Caco-2 (cell line): Measurements from ENCODE around the gene ATP9B. TPM values are rescaled to one million over a fixed set of nuclear protein-coding genes. Genes with fewer than 3 reads are reported as not detected.

Experiments
- BruUV-seq: library from RNA; stranded (reverse); fragments of 400-500 nt; replicated peaks from 2 replicates; lab custom pipeline; 2021; lab: Mats Ljungman, UMichigan
- CTCF ChIA-PET: fragments of 300-600 bp; sonication (Branson Sonifier 250); formaldehyde crosslinking; loops from one replicate; lab custom pipeline; 2022; ENCODE audit warnings: antibody characterized with exemption; lab: Charles Lee
- POLR2A ChIA-PET: fragments of 300-600 bp; sonication (Branson Sonifier 250); formaldehyde crosslinking; loops from one replicate; lab custom pipeline; 2022; ENCODE audit warnings: antibody characterized with exemption; lab: Charles Lee
- DNase-seq, 2 experiments: peaks; one replicate each; pipeline versions ENCODE4 v3.0.0 to v3.0.0-alpha.2; 2020 to 2022
- H3K27me3 ChIP-seq: replicated peaks from 2 replicates; pipeline ENCODE4 v1.6.0; 2011; ENCODE audit warnings: low read length; ENCODE audit not compliant: control insufficient read depth, insufficient read depth
- H3K36me3 ChIP-seq: 2 replicates; pipeline ENCODE4 v1.5.1; 2011; ENCODE audit warnings: low read length; ENCODE audit not compliant: control insufficient read depth, insufficient read depth
- H3K4me1 ChIP-seq: fragments of 250-450 bp; sonication (Bioruptor Pico); 2 replicates; pipeline ENCODE4 v1.5.1; 2020; ENCODE audit warnings: mild to moderate bottlenecking
- H3K4me3 ChIP-seq: 2 replicates; pipeline ENCODE4 v1.5.1; 2011; ENCODE audit warnings: low read depth, mild to moderate bottlenecking, control low read depth, low read length
- H3K9me3 ChIP-seq: fragments of 250-450 bp; sonication (Bioruptor Pico); 2 replicates; pipeline ENCODE4 v1.5.1; 2020; ENCODE audit warnings: mild to moderate bottlenecking, moderate library complexity
- H3K27ac Mint-ChIP-seq: one replicate; pipeline ENCODE4 v1.8.0; 2022; ENCODE audit warnings: mixed read lengths; ENCODE audit not compliant: unreplicated experiment
- H3K27me3 Mint-ChIP-seq: one replicate; pipeline ENCODE4 v1.8.0; 2022; ENCODE audit warnings: mixed read lengths; ENCODE audit not compliant: insufficient read depth, unreplicated experiment
- H3K36me3 Mint-ChIP-seq: one replicate; pipeline ENCODE4 v1.8.0; 2022; ENCODE audit warnings: mild to moderate bottlenecking, mixed read lengths; ENCODE audit not compliant: insufficient read depth, unreplicated experiment
- H3K4me1 Mint-ChIP-seq: one replicate; pipeline ENCODE4 v1.8.0; 2022; ENCODE audit warnings: low read depth, mixed read lengths; ENCODE audit not compliant: unreplicated experiment
- H3K4me3 Mint-ChIP-seq: one replicate; pipeline ENCODE4 v1.8.0; 2022; ENCODE audit warnings: mild to moderate bottlenecking, moderate library complexity, mixed read lengths; ENCODE audit not compliant: unreplicated experiment
- H3K9me3 Mint-ChIP-seq: one replicate; pipeline ENCODE4 v1.8.0; 2022; ENCODE audit warnings: mixed read lengths; ENCODE audit not compliant: unreplicated experiment
- CTCF ChIP-seq, 2 experiments: fragments of 200-600 bp in 1 of 2; IDR thresholded peaks; 1 replicate in 1 of 2; 2 replicates in 1 of 2; pipeline versions ENCODE4 v1.5.1 to v1.8.0; 2011 to 2022; ENCODE audit warnings: antibody characterized with exemption in 1 of 2, control low read depth in 1 of 2, inconsistent platforms in 1 of 2, low read depth in 1 of 2, low read length in 1 of 2, mild to moderate bottlenecking in 1 of 2, moderate library complexity in 1 of 2; ENCODE audit not compliant: insufficient read depth in 1 of 2, severe bottlenecking in 1 of 2, unreplicated experiment in 1 of 2
- intact Hi-C: fragments of 100-400 bp; cut with micrococcal nuclease; formaldehyde crosslinking; loops from one replicate; pipeline ENCODE4 v1.10.0; 2022; ENCODE audit not compliant: unreplicated experiment
- total RNA-seq: library from RNA; stranded (reverse); gene quantifications from 2 replicates; pipeline ENCODE4 v1.2.3, GENCODE V29; 2022

Gene ATP9B
- total RNA-seq, 1 experiment from 2014 or later: 15.8 TPM

- no peak for TF ChIP-seq CTCF (IDR thresholded peaks at IDR 0.05; ENCODE audit: insufficient read depth in 1 of 2, low read depth in 1 of 2, low read length in 1 of 2, severe bottlenecking in 1 of 2, unreplicated experiment in 1 of 2)
- no peak for DNase-seq
- Mint-ChIP-seq H3K36me3 (no peaks in the 10 kb centered on the region), H3K4me3 (no peak overlapping the region), H3K4me1 (no peaks in the 10 kb centered on the region), H3K27me3 (no peaks in the 10 kb centered on the region), H3K27ac (no peak overlapping the region), H3K9me3 (no peaks in the 10 kb centered on the region)
- ChIA-PET CTCF (no interaction called here), POLR2A (no interaction called here)
- intact Hi-C loops: no loop called here
- Histone ChIP-seq H3K4me3 (no peak overlapping the region), H3K27me3 (no peaks in the 10 kb centered on the region), H3K4me1 (no peaks in the 10 kb centered on the region), H3K36me3 (no peaks in the 10 kb centered on the region), H3K9me3 (no peaks in the 10 kb centered on the region)
- BruUV-seq: no TSS peak
These were observed 337.5 kb downstream of the ATP9B start for GRCh38 chr18:79406708-79407107.

GRCh38 chr18:79409313-79409712 lies 340.1 kb downstream of the ATP9B start:
- no peak overlapping the region for H3K4me3 Mint-ChIP-seq
- TF ChIP-seq CTCF (IDR thresholded peaks at IDR 0.05; ENCODE audit: insufficient read depth in 1 of 2, low read depth in 1 of 2, low read length in 1 of 2, severe bottlenecking in 1 of 2, unreplicated experiment in 1 of 2): no peak
- no peaks in the 10 kb centered on the region for H3K9me3 Mint-ChIP-seq
- intact Hi-C loops: no loop called here
- no peaks in the 10 kb centered on the region for H3K36me3 Mint-ChIP-seq
- Histone ChIP-seq H3K36me3 (no peaks in the 10 kb centered on the region), H3K4me3 (no peak overlapping the region), H3K27me3 (no peaks in the 10 kb centered on the region), H3K9me3 (no peaks in the 10 kb centered on the region), H3K4me1 (no peaks in the 10 kb centered on the region)
- ChIA-PET POLR2A (no interaction called here), CTCF (no interaction called here)
- H3K4me1 Mint-ChIP-seq: no peaks in the 10 kb centered on the region
- no peak for DNase-seq
- BruUV-seq: no TSS peak
- H3K27me3 Mint-ChIP-seq: no peaks in the 10 kb centered on the region
- no peak overlapping the region for H3K27ac Mint-ChIP-seq

GRCh38 chr18:79410171-79410641 lies 341.0 kb downstream of the ATP9B start:
- no peak for TF ChIP-seq CTCF (IDR thresholded peaks at IDR 0.05; ENCODE audit: insufficient read depth in 1 of 2, low read depth in 1 of 2, low read length in 1 of 2, severe bottlenecking in 1 of 2, unreplicated experiment in 1 of 2)
- H3K4me1 Mint-ChIP-seq: no peaks in the 10 kb centered on the region
- H3K27ac Mint-ChIP-seq: no peak overlapping the region
- POLR2A ChIA-PET: no interaction called here
- no peaks in the 10 kb centered on the region for H3K4me1 ChIP-seq
- no peak for DNase-seq
- intact Hi-C loops: no loop called here
- no peaks in the 10 kb centered on the region for H3K36me3 Mint-ChIP-seq
- no peaks in the 10 kb centered on the region for H3K36me3 ChIP-seq
- no peaks in the 10 kb centered on the region for H3K27me3 Mint-ChIP-seq
- no peaks in the 10 kb centered on the region for H3K27me3 ChIP-seq
- no peaks in the 10 kb centered on the region for H3K9me3 Mint-ChIP-seq
- no peak overlapping the region for H3K4me3 Mint-ChIP-seq
- CTCF ChIA-PET: no interaction called here
- no peak overlapping the region for H3K4me3 ChIP-seq
- BruUV-seq: no TSS peak
- no peaks in the 10 kb centered on the region for H3K9me3 ChIP-seq
